Fibroblast of lung (primary cell): ENCODE measurements around the gene GPRC5C.

ENCODE experiments used
- EZH2 ChIP-seq: IDR thresholded peaks from 2 replicates; pipeline ENCODE4 v1.5.1; 2012; ENCODE audit warnings: low read length, control low read depth, mild to moderate bottlenecking; ENCODE audit errors: missing control alignments
- TF ChIP-seq, protein P1 (sequence below), 2 donors: IDR thresholded peaks in 1 of 2; conservative IDR thresholded peaks in 1 of 2; 1 replicate in 1 of 2; 2 replicates in 1 of 2; pipeline ENCODE4 v1.5.1; 2011 to 2012; ENCODE audit warnings: low read length in 2 of 2, control low read depth in 1 of 2, inconsistent platforms in 1 of 2, low read depth in 1 of 2, mild to moderate bottlenecking in 1 of 2

DNA sequence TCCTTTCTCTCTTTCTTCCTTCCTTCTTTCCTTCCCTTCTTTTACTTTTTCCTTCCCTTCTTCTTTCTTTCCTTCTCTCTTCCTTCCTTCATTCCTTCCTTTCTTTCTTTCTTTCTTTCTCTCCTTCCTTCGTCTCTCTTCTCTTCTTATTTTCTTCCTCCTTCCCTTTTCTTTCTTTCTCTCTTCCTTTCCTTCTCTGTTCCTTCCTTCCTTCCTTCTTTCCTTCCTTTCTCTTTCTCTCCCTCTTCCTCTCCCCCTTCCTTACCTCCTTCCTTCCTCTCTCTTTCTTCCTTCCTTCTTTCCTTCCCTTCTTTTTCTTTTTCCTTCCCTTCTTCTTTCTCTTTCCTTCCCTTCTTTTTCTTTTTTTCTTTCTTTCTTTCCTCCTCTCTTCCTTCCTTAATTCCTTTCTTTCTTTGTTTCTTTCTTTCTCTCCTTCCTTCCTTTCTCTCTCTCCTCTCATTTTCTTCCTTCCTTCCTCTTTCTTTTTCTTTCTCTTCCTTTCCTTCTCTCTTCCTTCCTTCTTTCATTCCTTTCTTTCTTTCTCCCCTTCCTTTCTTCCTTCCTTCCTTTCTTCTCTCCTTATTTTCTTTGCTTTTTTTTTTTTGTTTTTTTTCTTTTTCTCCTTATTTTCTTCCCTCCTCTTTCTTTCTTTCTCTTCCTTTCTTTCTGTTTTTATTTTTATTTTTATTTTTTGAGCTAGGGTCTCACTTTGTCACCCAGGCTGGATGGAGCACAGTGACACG lies 41.8 kb upstream of the GPRC5C start:
- TF ChIP-seq, protein P1, sequence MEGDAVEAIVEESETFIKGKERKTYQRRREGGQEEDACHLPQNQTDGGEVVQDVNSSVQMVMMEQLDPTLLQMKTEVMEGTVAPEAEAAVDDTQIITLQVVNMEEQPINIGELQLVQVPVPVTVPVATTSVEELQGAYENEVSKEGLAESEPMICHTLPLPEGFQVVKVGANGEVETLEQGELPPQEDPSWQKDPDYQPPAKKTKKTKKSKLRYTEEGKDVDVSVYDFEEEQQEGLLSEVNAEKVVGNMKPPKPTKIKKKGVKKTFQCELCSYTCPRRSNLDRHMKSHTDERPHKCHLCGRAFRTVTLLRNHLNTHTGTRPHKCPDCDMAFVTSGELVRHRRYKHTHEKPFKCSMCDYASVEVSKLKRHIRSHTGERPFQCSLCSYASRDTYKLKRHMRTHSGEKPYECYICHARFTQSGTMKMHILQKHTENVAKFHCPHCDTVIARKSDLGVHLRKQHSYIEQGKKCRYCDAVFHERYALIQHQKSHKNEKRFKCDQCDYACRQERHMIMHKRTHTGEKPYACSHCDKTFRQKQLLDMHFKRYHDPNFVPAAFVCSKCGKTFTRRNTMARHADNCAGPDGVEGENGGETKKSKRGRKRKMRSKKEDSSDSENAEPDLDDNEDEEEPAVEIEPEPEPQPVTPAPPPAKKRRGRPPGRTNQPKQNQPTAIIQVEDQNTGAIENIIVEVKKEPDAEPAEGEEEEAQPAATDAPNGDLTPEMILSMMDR (conservative IDR thresholded peaks at IDR 0.05 in 1 of 2, IDR thresholded peaks at IDR 0.05 in 1 of 2; ENCODE audit: low read depth in 1 of 2, low read length in 2 of 2), result no peak
- no peak for TF ChIP-seq EZH2
